Thoracic aorta endothelial cell (primary cell): ENCODE data around the gene DKK2. TPM values are rescaled to one million over a fixed set of nuclear protein-coding genes. Genes with fewer than 3 reads are reported as not detected.

Source experiments
- total RNA-seq: library from RNA; depleted of rRNA; stranded (reverse); fragments of >200 nt; gene quantifications from 2 replicates; pipeline ENCODE4 v1.2.3, GENCODE V29; 2012

The DKK2 gene
- total RNA-seq: 6.0 and 8.5 TPM in 2 replicates

GRCh38 chr4:107035819-107036583 is at the start of gene DKK2:
Gene DKK2, minus strand, starts transcription at chr4:107036313. Its CDS starts 722 bp downstream, at chr4:107035591.

